KMS-11 (cell line): ENCODE measurements around the gene SREBF1.

Experiments used
- H2AFZ ChIP-seq: fragments of 200-600 bp; sonication (generic); 2 replicates; pipeline ENCODE4 v1.6.1; 2016; ENCODE audit warnings: antibody characterized with exemption, mixed run types, low read depth
- H3K27ac ChIP-seq: fragments of 200-600 bp; sonication (generic); 2 replicates; pipeline ENCODE4 v1.6.1; 2016; ENCODE audit warnings: mild to moderate bottlenecking, mixed run types
- H3K27me3 ChIP-seq: fragments of 200-600 bp; sonication (generic); 2 replicates; pipeline ENCODE4 v1.6.1; 2017; ENCODE audit warnings: mild to moderate bottlenecking, low read depth, mixed run types, moderate library complexity; ENCODE audit not compliant: insufficient read depth
- H3K36me3 ChIP-seq: fragments of 200-600 bp; sonication (generic); 2 replicates; pipeline ENCODE4 v1.6.1; 2017; ENCODE audit warnings: mild to moderate bottlenecking, mixed run types; ENCODE audit not compliant: insufficient read depth
- H3K4me1 ChIP-seq: fragments of 200-600 bp; sonication (generic); 2 replicates; pipeline ENCODE4 v1.6.1; 2016; ENCODE audit warnings: mild to moderate bottlenecking, low read depth, mixed run types; ENCODE audit not compliant: poor library complexity, severe bottlenecking
- H3K4me2 ChIP-seq: fragments of 200-600 bp; sonication (generic); 2 replicates; pipeline ENCODE4 v1.7.0; 2016; ENCODE audit warnings: mild to moderate bottlenecking, mixed run types
- H3K4me3 ChIP-seq: fragments of 200-600 bp; sonication (generic); IDR thresholded peaks from 2 replicates; pipeline ENCODE4 v1.6.1; 2017; ENCODE audit warnings: low read depth, low read length, mixed read lengths; ENCODE audit not compliant: insufficient read depth
- H3K79me2 ChIP-seq: fragments of 200-600 bp; sonication (generic); 2 replicates; pipeline ENCODE4 v1.6.1; 2016; ENCODE audit warnings: low read depth, mixed run types; ENCODE audit not compliant: insufficient read depth
- H3K9ac ChIP-seq: fragments of 200-600 bp; sonication (generic); 2 replicates; pipeline ENCODE4 v1.6.1; 2016; ENCODE audit warnings: mild to moderate bottlenecking, mixed run types
- H4K20me1 ChIP-seq: fragments of 200-600 bp; sonication (generic); 2 replicates; pipeline ENCODE4 v1.6.1; 2016; ENCODE audit warnings: mild to moderate bottlenecking, mixed run types; ENCODE audit not compliant: insufficient read depth
- CTCF ChIP-seq: fragments of 200-600 bp; sonication (generic); conservative IDR thresholded peaks from 2 replicates; pipeline ENCODE4 v1.6.1; 2017; ENCODE audit warnings: low read depth, mild to moderate bottlenecking, antibody characterized with exemption, low read length, moderate library complexity, mixed read lengths

The SREBF1 gene

GRCh38 chr17:17816831-17817551 lies 19.8 kb downstream of the SREBF1 start:
- no peak overlapping the region for H3K9ac ChIP-seq
- no peaks in the 10 kb centered on the region for H4K20me1 ChIP-seq
- H3K27ac ChIP-seq: no peak overlapping the region
- no peak overlapping the region for H3K4me3 ChIP-seq
- H3K36me3 ChIP-seq: no peaks in the 10 kb centered on the region
- no peak overlapping the region for H3K4me2 ChIP-seq
- peaks cover 17% of the 10 kb centered on the region for H3K79me2 ChIP-seq
- TF ChIP-seq CTCF: no peak
- H3K4me1 ChIP-seq: peaks cover 40% of the 10 kb centered on the region
- H2AFZ ChIP-seq: no peak overlapping the region
- H3K27me3 ChIP-seq: no peaks in the 10 kb centered on the region

GRCh38 chr17:17816240-17816814 lies 20.5 kb downstream of the SREBF1 start:
- no peaks in the 10 kb centered on the region for H4K20me1 ChIP-seq
- no peak overlapping the region for H2AFZ ChIP-seq
- H3K9ac ChIP-seq: no peak overlapping the region
- TF ChIP-seq CTCF: no peak
- peaks cover 10% of the 10 kb centered on the region for H3K79me2 ChIP-seq
- no peak overlapping the region for H3K4me2 ChIP-seq
- no peak overlapping the region for H3K4me3 ChIP-seq
- H3K36me3 ChIP-seq: no peaks in the 10 kb centered on the region
- H3K27me3 ChIP-seq: no peaks in the 10 kb centered on the region
- H3K27ac ChIP-seq: no peak overlapping the region
- H3K4me1 ChIP-seq: peaks cover 38% of the 10 kb centered on the region

- H3K9ac ChIP-seq: no peak overlapping the region
- no peaks in the 10 kb centered on the region for H3K36me3 ChIP-seq
- no peak overlapping the region for H2AFZ ChIP-seq
- no peaks in the 10 kb centered on the region for H3K27me3 ChIP-seq
- peaks cover 3% of the 10 kb centered on the region for H3K79me2 ChIP-seq
- no peaks in the 10 kb centered on the region for H4K20me1 ChIP-seq
- H3K4me1 ChIP-seq: peaks cover 32% of the 10 kb centered on the region
- no peak overlapping the region for H3K4me2 ChIP-seq
- no peak for TF ChIP-seq CTCF
- no peak overlapping the region for H3K4me3 ChIP-seq
- H3K27ac ChIP-seq: no peak overlapping the region
Measured at GRCh38 chr17:17815436-17816200, 21.2 kb downstream of the SREBF1 start.

GRCh38 chr17:17815062-17815406 lies 21.8 kb downstream of the SREBF1 start:
- Histone ChIP-seq H3K79me2 (no peaks in the 10 kb centered on the region), H3K36me3 (no peaks in the 10 kb centered on the region)

More at GRCh38 chr17:17815062-17815406, 21.8 kb downstream of the SREBF1 start:
- no peak overlapping the region for H3K27ac ChIP-seq
- H3K4me1 ChIP-seq: peaks cover 26% of the 10 kb centered on the region
- H3K27me3 ChIP-seq: no peaks in the 10 kb centered on the region
- no peak overlapping the region for H3K9ac ChIP-seq
- no peak overlapping the region for H2AFZ ChIP-seq
- no peak overlapping the region for H3K4me3 ChIP-seq
- H4K20me1 ChIP-seq: no peaks in the 10 kb centered on the region
- no peak for TF ChIP-seq CTCF
- H3K4me2 ChIP-seq: no peak overlapping the region
